ENCODE results near the gene UCN2. TPM values are rescaled to one million over a fixed set of nuclear protein-coding genes. Genes with fewer than 3 reads are reported as not detected.

Gene UCN2
- total RNA-seq, 1 donor: 0.54 TPM

DNA sequence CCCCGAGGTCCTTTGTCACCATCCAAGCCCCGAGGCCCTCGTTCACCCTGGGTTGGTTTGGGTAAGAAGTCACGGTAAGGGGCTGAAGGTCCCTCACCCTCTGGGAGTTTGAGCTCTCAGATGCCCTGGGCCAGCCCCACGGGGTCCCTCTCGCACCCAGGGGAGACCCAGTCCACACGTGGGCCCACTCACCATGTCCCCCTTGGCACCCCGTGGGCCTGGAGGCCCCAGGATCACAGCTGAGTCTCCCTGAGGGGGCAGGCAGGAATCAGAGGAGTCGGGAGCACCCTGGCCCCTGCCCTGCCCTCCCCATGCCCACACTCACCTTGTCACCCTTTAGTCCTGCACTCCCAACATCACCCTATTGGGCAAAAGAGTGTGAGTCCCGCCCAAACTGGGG, 5.8 kb upstream of the UCN2 start:
- TF ChIP-seq, protein P1, sequence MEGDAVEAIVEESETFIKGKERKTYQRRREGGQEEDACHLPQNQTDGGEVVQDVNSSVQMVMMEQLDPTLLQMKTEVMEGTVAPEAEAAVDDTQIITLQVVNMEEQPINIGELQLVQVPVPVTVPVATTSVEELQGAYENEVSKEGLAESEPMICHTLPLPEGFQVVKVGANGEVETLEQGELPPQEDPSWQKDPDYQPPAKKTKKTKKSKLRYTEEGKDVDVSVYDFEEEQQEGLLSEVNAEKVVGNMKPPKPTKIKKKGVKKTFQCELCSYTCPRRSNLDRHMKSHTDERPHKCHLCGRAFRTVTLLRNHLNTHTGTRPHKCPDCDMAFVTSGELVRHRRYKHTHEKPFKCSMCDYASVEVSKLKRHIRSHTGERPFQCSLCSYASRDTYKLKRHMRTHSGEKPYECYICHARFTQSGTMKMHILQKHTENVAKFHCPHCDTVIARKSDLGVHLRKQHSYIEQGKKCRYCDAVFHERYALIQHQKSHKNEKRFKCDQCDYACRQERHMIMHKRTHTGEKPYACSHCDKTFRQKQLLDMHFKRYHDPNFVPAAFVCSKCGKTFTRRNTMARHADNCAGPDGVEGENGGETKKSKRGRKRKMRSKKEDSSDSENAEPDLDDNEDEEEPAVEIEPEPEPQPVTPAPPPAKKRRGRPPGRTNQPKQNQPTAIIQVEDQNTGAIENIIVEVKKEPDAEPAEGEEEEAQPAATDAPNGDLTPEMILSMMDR (IDR thresholded peaks at IDR 0.05; ENCODE audit: insufficient read depth, low read length): no peak
- DNase-seq (ENCODE audit: low read depth): no peak
- no peak overlapping the region for H3K4me3 ChIP-seq (ENCODE audit: low read depth, low read length)

DNA sequence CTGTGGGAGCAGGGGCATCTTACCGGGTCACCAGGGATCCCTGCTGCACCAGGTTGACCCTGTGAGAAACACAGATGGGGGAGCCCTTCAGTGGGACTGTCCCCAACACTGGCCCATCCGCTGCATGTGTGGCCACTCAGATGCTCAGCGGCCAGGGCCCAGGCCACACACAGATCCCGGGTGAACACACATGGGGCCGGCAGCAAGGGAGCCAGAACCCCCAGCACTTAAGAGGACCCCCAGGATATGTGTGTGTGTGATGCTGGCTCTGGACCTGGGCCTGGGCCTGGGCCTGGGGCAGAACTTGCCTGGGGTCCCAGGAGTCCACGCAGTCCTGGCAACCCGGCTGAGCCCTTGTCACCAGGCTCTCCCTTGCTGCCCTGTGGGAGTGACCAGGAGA, 4.9 kb upstream of the UCN2 start:
- DNase-seq (ENCODE audit: low read depth): no peak
- no peak overlapping the region for H3K4me3 ChIP-seq (ENCODE audit: low read depth, low read length)
- TF ChIP-seq, protein P1 (IDR thresholded peaks at IDR 0.05; ENCODE audit: insufficient read depth, low read length): no peak

DNA sequence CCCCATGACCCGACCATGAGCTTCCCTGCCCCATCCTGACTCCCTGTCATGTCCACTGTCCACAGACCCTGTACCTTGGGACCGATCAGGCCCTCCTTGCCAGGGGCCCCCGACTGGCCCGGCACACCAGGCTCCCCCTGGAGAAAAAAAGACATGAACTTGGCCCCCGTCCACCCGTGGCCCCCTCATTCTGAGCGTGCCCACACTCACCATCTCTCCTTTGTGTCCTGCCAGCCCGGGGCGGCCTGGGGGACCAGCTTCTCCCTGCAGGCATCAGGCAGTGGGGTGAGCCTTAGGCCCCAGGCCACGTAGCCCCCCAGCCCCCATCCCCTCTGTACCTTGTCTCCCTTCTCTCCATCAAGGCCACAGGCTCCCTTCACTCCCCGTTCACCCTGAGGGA, 3.9 kb upstream of the UCN2 start:
- no peak for DNase-seq (ENCODE audit: low read depth)
- TF ChIP-seq, protein P1 (IDR thresholded peaks at IDR 0.05; ENCODE audit: insufficient read depth, low read length): no peak
- H3K4me3 ChIP-seq (ENCODE audit: low read depth, low read length): no peak overlapping the region

DNA sequence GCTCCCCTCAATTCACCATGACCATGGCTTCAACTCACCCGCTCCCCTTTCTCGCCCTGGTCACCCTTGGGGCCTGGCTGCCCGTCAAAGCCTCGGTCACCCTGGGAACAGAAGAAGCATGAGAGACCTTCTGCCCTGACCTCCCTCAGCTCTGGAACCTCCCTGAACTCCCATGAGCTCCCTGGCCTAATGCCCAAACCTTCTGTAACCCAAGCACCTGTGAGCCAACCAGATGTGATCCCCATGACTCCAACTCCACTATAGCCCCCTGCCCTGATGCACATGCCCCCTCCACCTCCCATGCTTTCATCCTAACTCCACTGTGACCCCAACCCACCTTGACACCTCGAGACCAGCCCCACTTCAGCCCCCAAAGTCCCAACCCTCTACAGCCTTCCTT, 3.5 kb upstream of the UCN2 start:
- TF ChIP-seq, protein P1 (IDR thresholded peaks at IDR 0.05; ENCODE audit: insufficient read depth, low read length): no peak
- H3K4me3 ChIP-seq (ENCODE audit: low read depth, low read length): no peak overlapping the region
- DNase-seq (ENCODE audit: low read depth): no peak

DNA sequence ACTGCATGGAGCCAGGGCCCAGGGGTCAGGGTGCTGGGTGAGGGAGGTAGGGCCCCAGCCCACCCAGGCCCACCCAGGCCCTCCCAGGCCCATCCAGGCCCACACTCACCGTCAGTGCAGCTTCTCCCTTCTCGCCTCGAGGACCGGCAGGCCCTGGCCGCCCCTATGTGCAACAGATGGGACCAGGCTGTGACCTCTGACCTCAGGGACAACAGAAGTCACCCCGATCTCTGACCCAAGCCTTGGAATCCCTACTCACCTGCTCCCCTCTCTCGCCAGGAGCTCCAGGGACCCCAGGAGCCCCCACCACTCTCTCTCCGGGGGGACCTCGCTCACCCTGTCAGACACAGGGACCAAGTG, 2.8 kb upstream of the UCN2 start:
- TF ChIP-seq, protein P1 (IDR thresholded peaks at IDR 0.05; ENCODE audit: insufficient read depth, low read length): no peak
- no peak for DNase-seq (ENCODE audit: low read depth)
- no peak overlapping the region for H3K4me3 ChIP-seq (ENCODE audit: low read depth, low read length)

DNA sequence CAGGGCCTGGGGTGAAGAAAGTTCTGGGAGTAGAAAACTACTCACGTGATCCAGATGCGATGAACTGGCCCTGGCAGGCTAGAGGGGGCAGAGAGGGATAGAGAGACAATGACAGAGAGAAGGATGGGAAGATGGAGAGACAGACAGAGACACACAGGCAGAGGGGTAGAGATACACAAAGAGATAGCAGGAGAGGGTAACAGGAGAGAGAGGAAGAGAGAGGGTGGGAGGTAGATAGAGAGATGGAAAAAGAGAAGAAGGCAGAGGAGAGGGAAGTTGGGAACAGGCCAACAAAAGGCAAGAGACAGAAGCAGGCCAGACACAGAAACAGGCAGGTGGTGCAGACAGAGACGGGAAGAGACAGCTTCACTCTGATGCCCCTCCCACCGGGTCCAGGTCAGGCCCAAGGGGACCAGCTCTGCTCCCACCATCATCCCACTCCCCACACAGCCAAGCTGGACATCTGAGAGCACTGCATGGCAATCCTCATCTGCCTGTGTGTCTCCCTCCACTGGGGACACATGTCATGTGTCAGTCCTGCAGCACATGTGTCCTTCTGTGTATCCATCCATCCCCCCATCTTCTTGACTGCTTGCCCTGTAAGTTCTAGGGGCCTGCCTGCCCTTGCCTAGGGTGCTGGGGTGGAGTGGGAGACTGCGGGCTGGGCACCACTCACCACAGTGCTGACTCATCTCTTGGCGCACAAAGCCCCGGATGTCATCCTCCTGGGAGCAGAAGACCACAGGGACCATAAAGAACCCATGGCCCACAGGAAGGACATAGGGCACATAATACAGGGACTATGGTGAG, 2.2 kb upstream of the UCN2 start:
- peak; percentile 60 for DNase-seq (ENCODE audit: low read depth)
- TF ChIP-seq, protein P1 (IDR thresholded peaks at IDR 0.05; ENCODE audit: insufficient read depth, low read length): no peak
- H3K4me3 ChIP-seq (ENCODE audit: low read depth, low read length): no peak overlapping the region

DNA sequence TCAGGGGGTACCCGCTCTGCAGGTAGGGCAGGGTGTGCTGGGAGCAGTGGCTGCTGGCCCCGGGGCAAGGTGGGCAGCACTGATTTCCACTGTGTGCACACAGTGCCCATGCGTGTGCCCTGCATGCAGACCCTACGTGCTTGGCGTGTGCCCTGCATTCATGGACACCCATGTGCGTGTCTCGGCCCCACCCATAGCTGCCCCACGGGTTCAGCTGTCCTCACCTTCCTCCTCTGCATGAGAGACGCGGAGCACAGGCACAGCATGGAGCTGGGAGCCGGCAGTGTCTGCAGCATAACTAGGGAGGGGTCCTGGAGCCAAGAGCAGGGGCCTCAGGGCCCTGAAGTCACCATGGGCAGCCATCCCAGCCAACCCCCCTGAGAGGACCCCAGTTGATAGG, 1.6 kb upstream of the UCN2 start:
- TF ChIP-seq, protein P1 (IDR thresholded peaks at IDR 0.05; ENCODE audit: insufficient read depth, low read length): no peak
- H3K4me3 ChIP-seq (ENCODE audit: low read depth, low read length): no peak overlapping the region
- DNase-seq (ENCODE audit: low read depth): no peak
